ENCODE results near the gene CCDC91.
"Not testable (repeated sequence)": the region's sequence is repeated elsewhere in the genome, so short reads cannot be mapped to it uniquely, and the experiment has no call there.

The CCDC91 gene

DNA sequence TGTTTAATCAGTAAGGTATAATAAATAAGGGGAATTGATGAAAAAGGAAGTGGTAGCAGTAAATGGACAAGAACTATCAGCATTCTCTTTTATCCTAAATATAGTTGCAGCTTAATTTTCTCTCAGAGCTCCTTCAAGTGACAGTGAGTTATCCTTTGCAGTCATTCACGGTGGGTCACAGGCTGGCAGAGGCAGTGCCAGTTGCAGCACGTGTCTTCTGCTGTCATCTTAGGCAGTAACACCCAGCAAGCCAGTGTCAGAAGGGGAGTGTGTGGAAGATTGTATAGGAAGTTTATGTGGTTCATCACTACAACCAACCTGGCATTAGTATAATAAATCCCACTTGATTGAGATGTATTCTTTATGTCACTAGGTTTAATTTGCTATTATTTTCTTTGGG, 170.0 kb downstream of the CCDC91 start:
- DNase-seq (ENCODE audit: low read depth in 3 of 3): no peak

DNA sequence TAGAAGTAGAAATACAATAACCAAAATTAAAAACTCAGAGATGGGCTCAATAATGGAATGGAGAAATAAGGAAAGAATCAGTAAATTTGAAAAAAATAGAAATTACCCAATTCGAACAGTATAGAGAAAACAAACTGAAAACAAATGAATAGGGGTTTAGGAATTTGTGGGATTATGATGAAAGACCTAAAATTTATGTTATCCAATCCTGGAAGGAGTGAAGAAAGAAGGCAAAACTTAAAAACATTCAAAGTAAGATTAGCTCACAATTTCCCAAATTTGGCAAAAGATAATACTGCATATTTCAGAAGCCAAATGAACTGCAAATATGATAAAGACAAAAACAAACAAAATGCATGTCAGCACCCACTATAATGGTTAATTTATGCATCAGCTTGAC, 177.1 kb downstream of the CCDC91 start:
- no peak for DNase-seq (ENCODE audit: low read depth in 3 of 3)

DNA sequence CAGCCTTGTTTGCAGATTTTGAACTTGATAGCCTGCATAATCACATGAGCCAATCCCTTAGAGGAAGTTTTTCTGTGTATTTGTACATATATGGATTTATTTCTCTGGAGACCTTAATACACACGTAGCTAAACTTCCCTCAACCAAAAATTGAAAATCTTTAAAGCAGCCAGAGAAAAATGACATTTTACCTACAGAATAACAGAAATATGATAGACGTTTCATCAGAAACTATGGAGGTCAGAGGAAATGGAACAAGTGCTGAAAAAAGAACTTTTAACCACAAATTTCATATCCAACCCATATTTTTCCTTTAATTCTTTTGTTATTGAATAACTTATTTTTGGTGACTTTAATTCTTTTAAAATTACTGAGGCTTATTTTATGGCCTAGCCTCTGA, 177.7 kb downstream of the CCDC91 start:
- DNase-seq (ENCODE audit: low read depth in 3 of 3): no peak

DNA sequence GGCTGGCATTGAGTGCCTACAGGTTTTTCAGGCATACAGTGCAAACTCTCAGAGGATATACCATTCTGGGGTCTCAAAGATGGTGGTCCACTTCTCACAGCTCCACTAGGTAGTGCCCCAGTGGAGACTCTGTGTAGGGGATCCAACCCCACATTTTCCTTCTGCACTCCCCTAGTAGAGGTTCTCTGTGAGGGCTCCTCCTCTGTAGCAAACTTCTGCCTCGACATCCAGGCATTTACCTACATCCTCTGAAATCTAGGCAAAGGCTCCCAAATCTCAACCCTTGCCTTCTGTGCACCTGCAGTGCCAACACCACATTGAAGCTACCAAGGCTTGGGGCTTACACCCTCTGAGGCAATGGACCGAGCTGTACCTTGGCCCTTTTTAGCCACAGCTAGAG, 179.2 kb downstream of the CCDC91 start:
- no peak for DNase-seq (ENCODE audit: low read depth in 3 of 3)

DNA sequence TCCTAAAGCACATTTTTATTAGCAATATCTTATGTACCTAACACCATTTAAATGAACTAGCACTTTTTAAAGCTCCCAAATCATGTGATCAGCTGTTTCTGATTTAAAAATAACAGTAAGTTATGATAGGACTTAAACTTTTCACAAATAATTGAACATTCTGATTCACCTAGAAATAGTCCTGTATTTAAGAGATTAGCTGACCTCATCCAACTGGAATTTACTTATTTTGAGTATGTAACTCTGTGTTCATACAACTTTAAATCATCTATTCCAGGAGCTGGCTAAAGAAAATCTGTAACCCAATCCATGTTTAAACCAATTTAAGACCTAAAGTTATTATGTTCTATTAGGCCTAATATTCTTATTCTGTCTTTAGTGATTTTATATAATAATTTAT, 184.3 kb downstream of the CCDC91 start:
- DNase-seq (ENCODE audit: low read depth in 3 of 3): no peak

DNA sequence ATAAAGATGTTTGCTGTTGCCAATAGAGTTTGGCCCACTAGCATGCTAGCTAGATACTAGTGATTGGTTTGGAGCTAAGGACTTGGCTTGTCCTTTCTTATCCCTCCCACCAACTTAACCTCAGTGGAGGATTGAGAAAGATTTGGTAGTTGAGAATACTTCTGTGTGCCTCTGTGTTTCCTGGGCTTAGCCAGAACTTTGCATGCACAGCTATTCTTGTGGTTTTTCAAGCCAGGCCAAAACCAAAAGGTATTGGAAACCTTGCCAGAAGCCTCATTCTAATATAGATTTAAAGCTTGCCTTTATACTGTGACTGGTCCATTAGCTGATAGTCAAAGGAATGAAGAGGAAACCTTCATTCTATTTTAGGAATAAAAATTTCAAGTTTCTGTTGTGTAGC, 188.5 kb downstream of the CCDC91 start:
- no peak for DNase-seq (ENCODE audit: low read depth in 3 of 3)

DNA sequence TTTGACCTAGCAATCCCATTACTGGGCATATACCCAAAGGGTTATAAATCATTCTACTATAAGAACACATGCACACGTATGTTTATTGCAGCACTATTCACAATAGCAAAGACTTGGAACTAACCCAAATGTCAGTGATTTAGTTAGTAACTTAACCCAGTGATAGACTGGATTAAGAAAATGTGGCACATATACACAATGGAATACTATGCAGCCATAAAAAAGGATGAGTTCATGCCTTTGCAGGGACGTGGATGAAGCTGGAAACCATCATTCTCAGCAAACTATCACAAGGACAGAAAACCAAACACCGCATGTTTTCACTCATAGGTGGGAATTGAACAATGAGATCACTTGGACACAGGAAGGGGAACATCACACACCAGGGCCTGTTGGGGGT, 189.5 kb downstream of the CCDC91 start:
- DNase-seq (ENCODE audit: low read depth in 3 of 3): not testable (repeated sequence)

DNA sequence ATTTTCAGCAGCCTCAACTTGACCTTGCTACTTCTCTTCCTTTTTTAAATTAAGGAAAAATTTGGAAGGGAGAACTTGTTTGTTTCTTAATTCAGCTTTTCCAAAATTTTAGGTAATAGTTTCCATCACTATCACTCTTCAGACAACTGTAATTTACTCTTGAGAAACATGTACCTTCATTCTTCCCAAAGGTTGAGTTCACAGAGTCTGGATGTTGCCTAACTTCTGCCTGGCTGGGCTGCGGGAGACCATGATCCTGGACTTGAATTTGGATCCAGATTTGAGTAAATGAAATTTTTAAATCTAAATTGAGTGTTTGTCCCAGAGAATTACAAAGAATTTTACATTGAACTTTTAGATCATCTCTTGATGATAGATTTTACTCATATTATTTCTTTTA, 193.1 kb downstream of the CCDC91 start:
- no peak for DNase-seq (ENCODE audit: low read depth in 3 of 3)

DNA sequence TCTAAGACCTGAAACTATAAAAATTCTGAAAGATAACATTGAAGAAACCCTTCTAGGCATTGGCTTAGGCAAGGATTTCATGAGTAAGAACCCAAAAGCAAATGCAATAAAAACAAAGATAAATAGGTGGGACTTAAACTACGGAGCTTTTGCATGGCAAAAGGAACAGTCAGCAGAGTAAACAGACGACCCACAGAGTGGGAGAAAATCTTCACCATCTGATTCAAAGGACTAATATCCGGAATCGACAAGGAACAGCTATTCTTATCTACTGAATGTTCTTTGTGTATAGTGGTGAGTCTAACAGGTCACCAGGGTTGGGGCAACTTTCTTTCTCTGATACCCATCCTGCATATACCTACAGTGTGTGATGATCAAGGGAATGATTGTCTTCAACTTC, 198.6 kb downstream of the CCDC91 start:
- DNase-seq (ENCODE audit: low read depth in 3 of 3): no peak

DNA sequence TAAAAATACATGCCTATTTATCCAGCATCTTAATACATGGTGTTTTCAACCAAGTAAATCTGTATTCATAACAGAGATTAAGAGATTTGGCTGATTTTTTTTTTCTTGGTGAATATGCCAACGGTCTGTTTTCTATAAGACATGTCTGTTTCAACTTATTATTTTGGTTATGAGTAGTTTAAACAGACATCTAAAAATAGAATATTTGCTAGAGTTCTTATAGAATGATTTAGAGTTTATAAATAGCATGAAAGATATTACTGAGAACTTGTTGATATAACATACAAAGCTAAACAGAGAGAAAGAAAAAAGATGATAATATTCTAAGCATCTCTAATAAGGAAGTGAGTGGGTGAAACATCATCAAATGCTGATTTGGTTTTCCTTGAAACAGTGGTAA, 199.9 kb downstream of the CCDC91 start:
- no peak for DNase-seq (ENCODE audit: low read depth in 3 of 3)

DNA sequence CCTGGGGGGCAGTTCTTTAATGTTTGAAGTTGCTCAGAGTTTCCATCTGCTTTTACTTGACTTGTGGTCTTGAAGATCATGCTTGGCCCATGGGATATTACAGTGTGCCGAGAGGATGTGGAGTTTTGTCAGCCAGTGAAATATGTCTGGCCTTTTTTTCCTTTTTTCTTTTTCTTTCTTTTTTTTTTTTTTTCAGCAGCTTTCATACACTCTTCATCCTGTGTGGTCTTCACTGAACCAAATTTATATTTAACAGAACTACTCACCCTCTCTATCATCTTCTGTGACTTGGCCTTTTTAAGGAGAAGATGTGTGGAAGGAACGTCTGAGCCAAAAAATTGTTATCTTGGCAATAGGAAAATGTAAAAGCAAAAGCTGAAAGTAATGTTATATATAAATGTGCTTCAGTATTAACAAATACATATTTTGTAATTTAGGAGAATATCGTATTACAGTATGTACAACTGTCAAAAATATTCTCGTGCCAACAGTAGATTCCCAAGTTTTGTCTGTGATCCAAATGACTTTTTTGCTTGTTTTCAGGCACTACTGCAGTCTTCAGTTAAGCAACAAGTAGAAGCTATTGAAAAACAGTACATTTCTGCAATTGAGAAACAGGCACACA, 200.6 kb downstream of the CCDC91 start:
- no peak for DNase-seq (ENCODE audit: low read depth in 3 of 3)

DNA sequence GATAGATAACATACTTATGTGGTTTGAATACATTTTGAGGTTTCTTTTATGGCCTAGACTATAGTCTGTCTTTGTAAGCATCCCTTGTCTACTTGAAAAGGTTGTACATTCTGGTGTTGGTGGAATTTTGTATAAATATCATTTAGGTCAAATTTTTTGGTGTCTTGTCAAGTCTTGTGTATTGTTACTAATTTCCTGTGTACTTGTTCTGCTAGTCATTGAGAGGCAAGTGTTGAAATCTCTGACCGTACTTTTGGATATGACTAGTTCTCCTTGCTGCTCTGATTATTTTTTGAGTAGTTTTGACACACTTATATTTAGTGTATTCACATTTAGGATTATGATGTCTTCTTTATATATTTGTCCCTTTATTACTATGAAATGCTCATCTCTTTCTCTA, 219.6 kb downstream of the CCDC91 start:
- no peak for DNase-seq (ENCODE audit: low read depth in 3 of 3)

DNA sequence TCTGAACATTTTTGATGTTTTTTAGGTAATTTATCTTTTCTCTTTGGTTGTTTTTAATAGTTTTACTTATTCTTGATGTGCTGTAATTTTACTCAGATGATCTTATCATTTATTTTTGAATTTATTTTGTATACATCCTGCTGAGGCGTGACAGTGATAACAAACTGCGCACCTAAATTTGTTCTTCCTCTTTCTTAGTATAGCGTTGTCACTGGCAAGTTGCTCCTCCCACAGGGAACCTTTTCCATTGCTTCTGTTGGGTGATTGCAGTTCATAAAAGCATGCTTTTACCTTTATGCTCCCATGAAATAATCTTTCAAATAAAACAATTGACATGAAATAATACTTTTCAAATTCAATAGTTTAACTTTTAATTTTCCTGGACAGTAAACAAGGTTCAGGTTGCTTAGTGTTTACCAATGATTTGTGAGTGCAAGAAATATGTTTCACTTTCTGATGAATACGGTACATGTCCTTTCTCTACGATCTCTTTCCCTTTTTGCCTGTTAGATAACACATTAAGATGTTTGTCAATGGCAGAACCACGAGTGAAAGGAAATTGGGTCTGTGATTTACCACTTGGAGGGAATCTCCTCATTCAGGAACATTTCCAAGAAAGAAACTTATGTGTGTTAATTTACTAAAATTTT, 223.3 kb downstream of the CCDC91 start:
- no peak for DNase-seq (ENCODE audit: low read depth in 3 of 3)

DNA sequence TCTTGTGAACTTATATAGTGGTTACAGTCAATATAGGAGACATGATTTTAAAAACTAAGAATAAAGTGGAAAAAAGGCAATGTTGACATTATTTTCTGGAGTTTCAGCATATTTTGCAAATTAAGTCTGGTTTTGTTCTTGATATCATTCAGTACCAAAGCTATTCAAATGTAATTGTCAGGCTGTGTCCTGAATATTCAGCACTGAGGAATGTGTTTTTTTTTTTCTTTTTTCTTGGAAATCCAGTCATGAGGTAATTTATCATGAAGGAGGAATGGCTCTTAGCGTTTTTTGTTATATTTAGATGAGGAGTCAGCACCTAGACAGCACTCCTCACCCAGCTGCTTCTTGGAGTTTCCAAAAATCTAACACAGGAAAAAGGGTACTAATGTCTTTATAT, 225.5 kb downstream of the CCDC91 start:
- no peak for DNase-seq (ENCODE audit: low read depth in 3 of 3)

DNA sequence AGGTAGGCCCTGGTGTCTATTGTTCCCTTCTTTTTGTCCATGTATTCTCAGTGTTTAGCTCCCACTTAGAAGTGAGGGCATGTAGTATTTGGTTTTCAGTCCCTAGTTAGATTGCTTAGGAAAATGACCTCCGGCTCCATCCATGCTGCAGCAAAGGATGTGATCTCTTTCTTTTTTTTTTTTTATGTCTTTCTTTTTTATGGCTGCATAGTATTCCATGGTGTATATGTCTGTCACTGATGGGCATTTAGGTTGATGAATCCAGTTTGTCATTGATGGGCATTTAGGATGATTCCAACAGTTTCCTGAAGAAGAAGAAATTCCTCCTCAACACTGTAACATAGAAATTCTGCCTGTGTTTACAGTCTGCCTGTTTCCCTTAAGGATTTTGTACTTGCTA, 231.1 kb downstream of the CCDC91 start:
- DNase-seq (ENCODE audit: low read depth in 3 of 3): no peak

DNA sequence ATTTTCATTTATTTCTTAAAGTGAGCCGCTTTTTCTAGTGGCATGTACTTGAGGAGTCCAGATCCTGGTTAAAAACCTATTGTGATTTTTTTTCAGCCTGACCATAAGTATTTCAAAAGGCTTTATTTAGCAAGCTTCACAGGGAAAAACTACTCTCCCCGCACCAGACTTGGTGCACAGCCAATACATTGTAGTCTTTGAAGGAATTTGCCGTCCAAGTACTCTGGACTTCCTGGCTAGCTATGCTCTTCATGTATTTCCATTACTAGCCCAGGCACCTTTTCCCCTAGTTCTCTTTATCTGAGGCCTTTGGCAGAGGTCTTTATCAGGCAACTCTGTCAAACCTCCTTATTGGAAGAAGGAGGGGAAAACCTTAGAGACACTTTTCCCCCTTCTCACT, 234.7 kb downstream of the CCDC91 start:
- DNase-seq (ENCODE audit: low read depth in 3 of 3): no peak

DNA sequence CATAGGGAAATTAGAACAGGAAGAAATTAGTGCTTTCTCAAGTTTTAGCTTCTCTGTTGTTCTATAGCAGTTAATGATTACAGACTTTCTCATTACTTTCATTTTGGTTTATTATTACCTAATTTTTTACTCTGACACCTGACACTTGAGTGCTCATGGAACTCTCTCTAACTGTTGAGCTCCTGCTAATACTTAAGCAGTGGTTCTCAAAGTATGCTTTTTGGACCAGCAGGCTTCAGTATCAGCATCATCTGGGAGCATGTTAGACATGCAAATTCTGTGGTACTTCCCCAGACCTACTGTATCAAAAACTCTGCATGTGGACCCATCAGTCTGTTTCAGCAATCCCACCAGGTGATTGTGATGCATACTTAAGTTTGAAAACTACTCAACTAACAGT, 235.3 kb downstream of the CCDC91 start:
- DNase-seq (ENCODE audit: low read depth in 3 of 3): no peak

DNA sequence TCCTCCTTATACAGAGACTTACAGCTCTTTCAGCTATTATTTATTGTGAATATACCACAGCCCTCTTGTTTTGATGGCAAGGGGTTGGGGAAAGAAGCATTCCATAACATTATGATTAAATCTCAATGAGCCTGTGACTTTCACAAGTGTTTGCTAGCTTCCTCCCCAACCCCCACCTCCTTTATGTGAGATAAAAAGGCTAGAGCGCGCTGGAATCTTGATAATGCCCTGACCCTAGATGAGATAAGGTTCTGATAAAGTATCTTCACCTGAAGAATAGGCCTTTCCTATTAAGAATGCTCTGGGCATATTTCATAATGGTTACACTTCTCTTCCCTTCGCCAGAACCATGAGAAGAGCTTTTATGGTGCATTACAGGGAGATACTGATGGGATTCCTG, 236.8 kb downstream of the CCDC91 start:
- no peak for DNase-seq (ENCODE audit: low read depth in 3 of 3)

DNA sequence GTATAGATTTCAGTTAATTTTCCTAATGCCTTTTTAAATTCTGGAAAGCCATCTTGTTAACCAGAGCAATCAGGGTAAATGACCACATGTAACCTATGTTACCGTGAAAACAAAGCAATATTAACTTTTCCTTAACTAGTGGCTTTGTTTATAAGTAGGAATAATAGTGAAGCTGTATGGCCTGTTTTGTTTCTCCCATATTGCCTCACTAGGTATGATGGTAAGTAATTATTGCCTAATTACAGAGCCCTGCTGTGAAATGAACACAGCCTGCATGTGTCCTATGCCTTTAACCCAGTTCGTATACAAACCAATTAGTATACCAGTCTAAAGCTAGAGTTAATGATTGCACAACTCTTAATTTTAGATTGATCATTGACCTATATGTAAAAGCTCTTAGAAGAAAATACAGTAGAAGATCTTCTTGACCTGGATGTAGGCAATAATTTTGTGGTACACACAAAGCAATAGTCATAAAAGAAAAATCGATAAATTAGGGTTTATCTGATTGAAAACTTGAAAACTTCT, 249.9 kb downstream of the CCDC91 start:
- no peak for DNase-seq (ENCODE audit: low read depth in 3 of 3)

DNA sequence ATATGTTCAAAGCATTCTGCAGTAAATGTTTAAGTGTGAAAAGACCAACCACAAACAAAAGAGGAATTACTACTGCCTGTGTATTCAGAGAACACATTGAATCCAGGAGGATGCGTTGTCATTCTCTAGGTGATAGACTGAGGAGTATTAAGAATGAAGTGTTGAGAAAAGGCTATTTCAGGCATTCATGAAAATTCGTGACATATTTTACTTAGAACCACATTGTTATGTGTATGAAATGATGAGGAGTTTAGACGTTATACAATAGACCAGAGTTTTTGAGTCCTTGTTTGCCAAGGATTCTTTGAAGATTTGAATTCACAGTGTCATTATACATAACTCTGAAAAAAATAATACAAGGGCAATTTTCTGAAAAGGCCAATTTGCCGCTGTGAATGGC, 251.8 kb downstream of the CCDC91 start:
- DNase-seq (ENCODE audit: low read depth in 3 of 3): no peak

DNA sequence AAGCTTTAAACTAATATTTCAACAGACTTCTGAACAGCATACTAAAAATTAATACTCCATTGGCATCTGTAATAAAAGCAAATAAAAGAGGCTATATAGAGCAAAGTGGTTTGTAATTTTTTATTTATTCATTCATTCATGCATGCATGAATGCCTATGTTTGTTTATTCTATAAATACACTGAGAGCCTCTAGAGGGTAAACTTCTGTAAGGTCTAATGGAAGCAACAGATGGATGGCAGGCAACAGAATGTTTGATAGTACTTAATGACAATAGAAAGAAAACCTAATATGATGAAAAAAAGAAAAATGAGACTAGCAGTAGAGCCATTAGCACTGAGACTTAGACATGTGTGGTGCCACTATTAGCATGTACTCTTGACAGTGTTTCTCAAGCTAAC, 253.1 kb downstream of the CCDC91 start:
- no peak for DNase-seq (ENCODE audit: low read depth in 3 of 3)

DNA sequence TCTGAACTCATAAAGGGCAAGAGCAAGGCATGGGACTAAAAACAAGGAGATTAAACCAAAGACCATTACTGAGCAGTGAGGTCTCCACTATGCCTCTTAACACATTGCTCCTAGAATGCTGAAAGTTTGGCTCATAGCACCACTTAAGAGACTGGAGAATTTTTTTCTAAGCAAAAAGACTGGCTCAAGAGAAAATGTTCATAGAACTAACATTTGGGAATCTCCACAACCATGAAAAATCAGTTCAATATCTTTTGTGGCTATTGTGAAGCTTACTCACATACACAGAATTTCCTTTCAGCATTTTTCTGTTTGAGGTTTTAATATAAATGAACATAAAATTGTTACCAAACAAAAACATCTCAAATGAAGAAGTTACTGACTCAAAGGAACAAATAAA, 255.8 kb downstream of the CCDC91 start:
- DNase-seq (ENCODE audit: low read depth in 3 of 3): no peak

DNA sequence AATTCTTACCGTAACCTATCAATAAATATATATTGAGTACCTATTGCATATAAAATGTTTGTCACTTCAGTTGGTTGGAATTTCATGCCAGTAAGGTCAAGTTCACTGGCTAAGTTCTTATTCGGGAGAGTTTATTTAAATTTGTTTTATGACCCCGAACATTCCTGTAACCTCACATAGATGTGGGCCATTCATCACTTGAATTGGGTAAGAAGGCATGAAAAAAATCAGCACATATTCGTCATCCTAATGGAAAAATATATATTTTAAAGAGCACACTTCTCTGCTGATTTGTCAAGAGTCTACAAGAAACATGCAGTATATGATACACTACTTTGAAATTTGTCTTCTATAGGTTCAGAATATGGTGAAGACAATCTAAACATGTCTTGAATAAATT, 263.4 kb downstream of the CCDC91 start:
- no peak for DNase-seq (ENCODE audit: low read depth in 3 of 3)
